K562 (cell line): ENCODE measurements around the gene MXD3. TPM values are rescaled to one million over a fixed set of nuclear protein-coding genes. Genes with fewer than 3 reads are reported as not detected.
A peak's percentile ranks its signal among the peaks of the same experiment; 100 is the strongest.

Experiments
- ADNP ChIP-seq: fragments of 200-800 bp; sonication (Bioruptor generic); IDR thresholded peaks from 2 replicates; pipeline ENCODE4 v1.6.1; 2016; ENCODE audit warnings: missing genetic modification characterization, missing compliant biosample characterization
- ASH1L ChIP-seq: fragments of 450-650 bp; IDR thresholded peaks from 2 replicates; pipeline ENCODE4 v1.6.1; 2018; ENCODE audit warnings: borderline replicate concordance, mild to moderate bottlenecking, low read depth; ENCODE audit not compliant: partially characterized antibody
- BCLAF1 ChIP-seq, 2 experiments: fragments of 450-650 bp in 1 of 2; IDR thresholded peaks; 2 replicates each; pipeline ENCODE4 v1.6.1; 2011 to 2017; ENCODE audit warnings: low read depth in 2 of 2, antibody characterized with exemption in 1 of 2, borderline replicate concordance in 1 of 2, low read length in 1 of 2, mild to moderate bottlenecking in 1 of 2, mixed read lengths in 1 of 2; ENCODE audit not compliant: control insufficient read depth in 1 of 2
- IFI16 ChIP-seq: fragments of 250-450 bp; sonication (Bioruptor Pico); IDR thresholded peaks from 2 replicates; pipeline ENCODE4 v2.1.2; 2022; ENCODE audit warnings: mild to moderate bottlenecking, inconsistent platforms
- PHTF2 ChIP-seq: fragments of 250-450 bp; sonication (Bioruptor Pico); IDR thresholded peaks from 2 replicates; pipeline ENCODE4 v1.5.0; 2021; ENCODE audit warnings: mild to moderate bottlenecking
- RCOR1 ChIP-seq, 2 experiments: IDR thresholded peaks; 2 replicates each; pipeline ENCODE4 v1.6.1; 2012; ENCODE audit warnings: low read depth in 2 of 2, low read length in 2 of 2, borderline replicate concordance in 1 of 2, improper control_type of control experiment in 1 of 2
- ZBTB7A ChIP-seq: IDR thresholded peaks from 2 replicates; pipeline ENCODE4 v1.6.1; 2011; ENCODE audit warnings: low read depth, mild to moderate bottlenecking, low read length, moderate library complexity, borderline replicate concordance; ENCODE audit not compliant: control insufficient read depth
- polyA plus RNA-seq, 8 experiments: library from polyadenylated mRNA; depleted of rRNA in 4 of 8; stranded (reverse) in 5 of 8; unstranded in 3 of 8; fragments of >200 nt; fragmentation: Nextera tagmentation in 2 of 8; fragmentation: Illumina TruSeq in 1 of 8; extraction: Ambion mirVana in 2 of 8; extraction: Trizol in 1 of 8; gene quantifications; 2 replicates each; pipeline versions ENCODE4 v1.2.1 to v1.2.3, GENCODE V29; 2011 to 2014; ENCODE audit warnings: inconsistent platforms in 1 of 8, missing spikeins in 1 of 8
- total RNA-seq, 7 experiments: library from RNA; depleted of rRNA in 6 of 7; stranded (reverse); fragments of >200 nt in 6 of 7; fragmentation: Illumina TruSeq in 2 of 7; extraction: Trizol in 2 of 7; gene quantifications; 2 replicates each; pipeline versions ENCODE4 v1.2.1 to v1.2.3, GENCODE V29; 2011 to 2021; ENCODE audit warnings: low replicate concordance in 1 of 7

Gene MXD3
- total and polyA plus RNA-seq, 9 of the 15 experiments (the other 6 are each of a cell fraction or from before 2014, with no cell fraction given), result 0.28 to 24.8 (median 4.5) TPM

DNA sequence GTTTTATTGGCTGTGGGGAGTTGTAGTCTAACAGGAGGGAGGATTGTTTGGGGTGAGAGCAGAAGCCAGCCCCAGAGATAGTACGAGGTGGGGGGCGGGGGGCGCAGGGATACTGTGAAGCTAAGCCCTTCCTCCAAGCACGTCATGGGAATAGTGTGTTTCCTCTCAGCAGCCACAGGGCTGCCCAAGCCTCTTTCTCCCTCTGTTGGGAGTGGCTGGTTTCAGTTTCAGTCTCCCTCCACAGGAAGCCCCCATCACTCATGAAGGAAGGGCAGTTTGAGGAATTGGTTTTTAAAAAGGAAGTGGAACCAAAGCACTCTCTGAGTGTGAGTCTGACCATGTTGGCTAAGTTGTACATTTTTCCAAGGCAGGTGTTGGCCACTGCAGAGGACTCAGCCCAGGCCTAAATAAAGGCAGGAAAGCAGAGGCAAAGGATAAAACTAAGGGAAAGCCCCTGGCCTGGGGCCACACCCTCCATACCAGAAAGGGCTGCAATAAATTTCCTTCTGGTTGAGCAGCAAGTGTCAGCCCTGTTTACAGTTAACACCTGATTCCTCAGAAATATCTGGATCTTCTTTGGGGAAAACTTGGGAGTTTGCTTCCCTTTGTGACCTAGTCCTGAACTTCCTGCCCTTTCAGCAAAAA, 11.3 kb downstream of the MXD3 start (continued):
- TF ChIP-seq RCOR1 (IDR thresholded peaks at IDR 0.05; ENCODE audit: borderline replicate concordance in 1 of 2, low read depth in 2 of 2, low read length in 2 of 2), result peak in 1 of 2 experiments; percentile 69; a peak in 1 of 4 replicates
- TF ChIP-seq IFI16 (CRISPR knock-in tag), result no peak
- TF ChIP-seq PHTF2, result no peak
- TF ChIP-seq BCLAF1 (IDR thresholded peaks at IDR 0.05; ENCODE audit: borderline replicate concordance in 1 of 2, control insufficient read depth in 1 of 2, low read depth in 2 of 2, low read length in 1 of 2), result no peak
- TF ChIP-seq ASH1L, result no peak
- TF ChIP-seq ZBTB7A, result peak; percentile 94
- TF ChIP-seq ADNP (tag), result no peak
- TF ChIP-seq, all 486 proteins: peak for 50
